AG08395 (cell line): Measurements from ENCODE around the gene XKR7.

Source experiments
- DNase-seq: peaks from one replicate; pipeline ENCODE4 v3.0.0; 2012; ENCODE audit warnings: mixed read lengths, low spot score

XKR7 gene

DNA sequence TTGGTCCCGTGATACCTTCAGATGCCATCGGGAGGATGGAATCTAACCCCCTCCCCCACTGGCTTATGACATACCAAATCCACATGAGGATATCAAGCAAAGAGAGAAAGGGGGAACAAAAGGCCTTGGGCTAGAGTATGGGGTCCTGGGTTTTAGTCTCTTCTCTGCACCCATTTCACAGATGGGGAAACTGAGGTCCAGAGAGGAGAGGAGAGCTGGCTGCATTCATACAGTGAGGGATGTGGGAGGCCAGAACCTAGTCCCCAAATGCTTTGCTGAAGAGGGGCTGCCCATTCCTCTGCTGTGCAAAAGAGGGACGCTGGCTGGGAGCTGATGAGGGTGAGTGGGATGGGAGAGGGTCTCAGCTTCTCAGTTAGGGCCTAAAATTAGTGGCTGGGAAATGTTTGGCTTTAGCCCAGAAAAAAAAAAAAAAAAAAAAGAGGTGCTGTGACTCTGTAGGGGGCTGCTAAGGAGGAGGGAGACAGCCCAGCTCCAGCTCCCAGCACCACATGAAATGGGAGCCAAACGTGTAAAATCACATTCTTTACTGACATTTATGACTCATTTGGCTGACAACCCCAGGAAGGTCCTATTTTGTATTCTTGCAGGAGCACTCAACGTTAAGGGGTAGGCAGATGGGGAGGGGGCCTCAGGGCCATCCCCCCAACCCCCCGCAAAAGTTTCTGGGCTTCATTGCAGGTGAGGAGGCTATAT, 11.9 kb downstream of the XKR7 start:
- DNase-seq: no peak

DNA sequence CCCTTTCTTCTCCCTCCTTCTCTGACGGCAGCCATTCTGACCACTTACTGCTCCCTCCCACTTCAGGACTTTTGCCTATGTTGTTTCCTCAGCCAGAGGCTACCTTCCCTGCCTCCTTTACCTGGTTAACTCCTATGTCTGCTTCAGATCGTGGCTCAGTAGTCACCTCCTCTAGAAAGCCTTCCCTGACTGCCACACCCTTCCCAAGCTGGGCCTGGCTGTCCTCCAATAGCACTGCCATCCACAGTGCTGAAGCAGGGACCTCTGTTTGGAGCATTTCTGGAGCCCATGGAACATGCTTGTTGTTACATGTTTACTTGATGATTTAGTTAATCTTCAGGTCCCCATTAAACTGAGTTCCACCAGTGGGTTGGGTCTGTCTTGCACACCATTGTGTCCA, 13.8 kb downstream of the XKR7 start:
- no peak for DNase-seq

DNA sequence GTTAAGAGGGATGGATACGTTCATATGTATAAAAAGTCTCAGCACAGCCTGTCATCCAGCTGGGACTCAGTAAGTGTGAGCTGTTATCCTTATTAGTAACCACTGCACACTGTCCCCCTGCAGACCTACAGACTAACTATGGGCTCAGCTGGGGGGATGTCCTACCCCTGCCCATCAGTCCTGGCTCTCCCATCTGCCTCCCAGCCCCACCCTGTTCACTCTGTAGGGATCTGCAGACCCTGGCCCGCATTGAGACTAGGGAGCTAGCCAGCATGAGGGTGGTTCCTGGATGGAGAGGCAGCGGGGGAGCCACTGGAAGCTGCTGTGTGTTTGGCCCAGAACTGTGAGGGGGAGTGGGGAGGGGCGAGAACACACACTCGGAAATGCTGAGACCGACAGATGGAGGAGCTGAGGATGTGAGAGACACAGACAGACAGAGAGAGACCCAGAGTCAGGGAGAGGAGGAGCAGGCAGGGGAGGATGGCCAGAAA, 17.1 kb downstream of the XKR7 start:
- no peak for DNase-seq

DNA sequence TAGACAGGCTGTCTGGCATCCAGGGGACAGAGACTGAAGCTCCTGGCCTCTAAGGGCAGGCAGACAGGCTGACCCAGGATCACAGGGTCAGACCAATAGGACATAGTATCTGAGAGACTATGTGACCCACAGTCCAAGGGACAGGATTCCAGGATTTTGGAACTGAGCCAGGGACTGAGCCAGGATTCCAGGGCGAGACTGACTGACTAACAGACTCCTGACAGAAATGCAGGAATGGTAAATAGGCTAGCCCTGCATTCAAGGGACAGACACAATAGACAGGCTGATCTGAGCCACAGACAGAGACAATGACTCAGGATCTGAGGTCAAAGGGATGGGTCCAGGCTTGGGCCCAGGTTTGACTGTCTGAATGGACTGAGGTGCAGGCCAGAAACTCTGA, 19.8 kb downstream of the XKR7 start:
- no peak for DNase-seq

DNA sequence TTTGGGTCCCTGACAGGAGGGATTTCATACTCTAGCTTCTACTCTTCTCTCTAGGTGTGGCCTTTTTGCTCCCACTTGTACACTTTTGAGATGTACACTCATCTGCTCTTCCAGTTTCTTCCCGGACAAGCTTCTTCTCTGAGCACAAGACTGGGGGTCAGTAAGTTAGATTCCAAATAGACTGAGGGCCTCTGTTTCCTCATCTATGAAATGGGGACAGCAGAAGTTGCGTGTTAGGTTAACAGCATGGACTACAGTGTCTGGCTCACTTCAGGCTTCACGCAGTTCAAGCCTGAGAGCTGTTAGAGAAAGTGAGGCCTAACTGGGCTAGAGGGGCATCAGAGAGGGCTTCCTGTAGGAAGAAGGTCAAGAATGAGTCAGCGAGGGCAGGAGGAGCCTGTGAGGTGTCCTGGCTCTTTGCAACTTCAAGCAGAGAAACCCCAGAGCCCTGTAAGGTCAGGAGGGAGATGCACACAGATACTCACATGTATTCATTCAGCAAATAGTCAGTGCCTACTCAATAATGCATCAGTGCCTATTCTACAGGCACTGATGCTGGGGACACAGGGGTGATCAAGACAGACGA, 20.6 kb downstream of the XKR7 start:
- no peak for DNase-seq

DNA sequence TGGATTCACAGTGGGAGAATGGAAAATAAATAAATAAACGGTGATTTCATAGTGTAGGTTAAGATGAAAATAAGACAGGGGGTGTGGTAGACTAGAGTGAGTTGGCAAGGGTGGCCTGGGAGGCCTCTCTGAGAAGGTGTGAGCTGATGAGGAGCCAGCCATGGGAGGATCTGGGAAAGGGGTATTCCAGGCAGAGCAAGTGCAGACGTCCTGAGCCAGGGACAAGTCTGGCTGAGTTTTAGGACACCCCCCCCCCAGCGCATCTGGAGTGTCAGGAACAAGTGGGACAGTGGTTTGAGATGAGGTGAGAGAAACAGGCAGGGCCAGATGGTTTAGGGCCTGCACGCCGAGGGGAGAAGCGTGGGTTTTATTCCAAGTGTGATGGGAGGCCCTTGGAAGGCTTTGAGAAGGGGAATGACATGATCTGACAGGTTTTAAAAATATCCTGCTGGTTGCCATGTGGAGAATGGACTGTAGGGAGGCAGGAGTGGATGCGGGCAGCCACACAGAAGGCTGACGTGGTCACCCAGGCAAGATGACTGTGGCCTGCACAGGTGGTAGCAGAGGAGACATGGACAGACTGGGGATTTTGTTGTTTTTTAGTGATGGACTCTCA, 21.2 kb downstream of the XKR7 start:
- no peak for DNase-seq

DNA sequence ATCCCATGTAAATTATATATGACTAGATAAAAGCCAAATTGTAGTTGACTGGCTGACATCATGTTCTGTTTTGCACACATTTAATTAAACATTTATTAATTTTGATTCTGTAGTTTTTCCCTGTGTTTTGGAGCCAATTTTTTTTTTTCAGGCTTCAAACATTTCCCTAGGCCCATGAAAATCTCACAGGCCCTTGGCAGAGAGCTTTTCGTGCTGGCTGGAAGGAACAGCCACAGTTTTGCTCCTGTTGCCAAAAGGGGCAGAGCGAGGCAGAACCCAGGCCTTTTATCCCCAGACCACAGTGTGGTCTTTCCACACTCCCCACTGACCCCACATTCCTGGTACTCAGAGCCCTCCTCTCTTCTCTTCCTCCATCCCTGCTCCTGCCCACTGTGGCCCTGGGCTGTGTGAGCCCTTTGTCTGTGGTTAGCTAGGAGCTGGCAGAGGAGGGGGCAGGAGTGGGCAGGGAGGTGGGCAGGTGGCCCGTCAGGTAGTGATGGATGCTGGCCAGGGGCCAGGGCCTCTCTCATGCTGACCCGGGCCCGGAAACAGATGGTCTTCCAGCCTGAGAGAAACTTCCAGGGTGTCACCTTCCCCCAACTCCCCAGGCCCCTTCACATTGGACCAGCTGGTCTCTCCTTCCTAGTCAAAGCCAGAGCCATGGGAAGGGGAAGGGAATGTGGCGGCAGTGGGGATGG, 22.8 kb downstream of the XKR7 start:
- no peak for DNase-seq

DNA sequence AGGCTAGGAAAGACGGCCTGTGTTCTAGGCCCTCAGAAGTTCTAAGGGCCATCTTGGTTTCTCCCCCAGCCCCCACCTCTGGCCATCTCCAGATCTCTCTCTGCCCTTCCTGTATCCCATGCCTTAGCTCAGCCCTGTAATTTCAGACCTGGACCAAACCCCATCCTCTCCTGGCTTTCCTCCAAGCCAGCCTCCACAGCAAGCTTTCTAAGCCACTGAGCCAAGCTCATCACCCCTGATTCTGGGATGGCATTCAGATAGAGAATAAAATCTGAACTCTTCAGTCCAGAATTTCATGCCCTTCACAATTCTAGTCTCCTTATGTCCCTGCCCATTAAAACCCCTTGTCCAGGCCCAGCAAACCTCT, 23.4 kb downstream of the XKR7 start:
- no peak for DNase-seq

DNA sequence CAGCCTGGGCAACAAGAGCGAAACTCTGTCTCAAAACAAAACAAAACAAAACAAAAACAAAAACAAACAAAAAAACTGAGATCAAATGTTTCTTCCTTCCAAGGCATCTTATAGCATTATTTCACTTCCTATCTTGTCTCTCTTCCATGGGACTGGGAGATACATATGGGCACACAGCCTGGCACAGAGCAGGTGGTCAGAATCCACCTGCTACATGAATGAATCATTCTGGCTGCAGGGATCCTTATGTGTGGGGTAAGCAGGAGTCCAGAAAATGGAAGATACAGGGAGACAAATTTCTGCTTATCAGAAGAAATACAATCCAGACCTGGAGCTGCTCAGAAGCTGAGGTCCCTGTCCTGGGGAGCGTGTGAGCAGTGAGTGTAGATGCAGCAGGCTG, 24.1 kb downstream of the XKR7 start:
- no peak for DNase-seq

DNA sequence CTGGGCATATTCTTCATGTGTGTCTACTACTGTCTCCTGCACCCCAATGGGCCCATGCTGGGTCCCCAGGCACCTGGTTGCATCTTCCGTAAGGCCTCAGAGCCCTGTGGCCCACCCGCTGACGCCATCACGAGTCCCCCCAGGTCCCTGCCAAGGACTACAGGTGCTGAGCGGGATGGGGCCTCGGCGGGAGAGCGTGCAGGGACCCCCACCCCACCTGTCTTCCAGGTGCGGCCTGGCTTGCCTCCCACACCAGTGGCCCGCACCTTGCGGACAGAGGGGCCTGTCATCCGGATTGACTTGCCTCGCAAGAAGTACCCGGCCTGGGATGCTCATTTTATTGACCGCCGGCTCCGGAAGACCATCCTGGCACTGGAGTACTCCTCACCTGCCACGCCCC, 29.0 kb downstream of the XKR7 start:
- no peak for DNase-seq

DNA sequence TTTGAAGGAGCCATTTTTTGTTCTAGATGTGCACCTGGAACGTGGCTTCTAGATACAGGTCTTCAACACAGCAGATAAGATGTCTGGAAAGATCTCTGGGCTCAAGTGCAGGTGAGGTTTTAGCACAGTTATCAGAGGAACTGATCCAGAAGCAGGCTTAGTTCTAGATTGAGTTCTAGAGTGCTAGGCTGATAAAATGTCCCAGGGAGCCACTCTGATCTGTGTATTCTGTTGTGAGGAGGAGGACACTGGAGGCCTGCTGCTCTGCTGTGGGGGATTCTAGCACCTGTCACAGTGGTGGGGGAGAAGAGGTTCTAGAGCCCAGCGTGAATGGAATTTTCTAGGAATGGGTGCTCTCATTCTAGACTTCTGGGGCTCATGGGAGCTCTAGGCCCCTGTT, 30.3 kb downstream of the XKR7 start:
- DNase-seq: no peak

DNA sequence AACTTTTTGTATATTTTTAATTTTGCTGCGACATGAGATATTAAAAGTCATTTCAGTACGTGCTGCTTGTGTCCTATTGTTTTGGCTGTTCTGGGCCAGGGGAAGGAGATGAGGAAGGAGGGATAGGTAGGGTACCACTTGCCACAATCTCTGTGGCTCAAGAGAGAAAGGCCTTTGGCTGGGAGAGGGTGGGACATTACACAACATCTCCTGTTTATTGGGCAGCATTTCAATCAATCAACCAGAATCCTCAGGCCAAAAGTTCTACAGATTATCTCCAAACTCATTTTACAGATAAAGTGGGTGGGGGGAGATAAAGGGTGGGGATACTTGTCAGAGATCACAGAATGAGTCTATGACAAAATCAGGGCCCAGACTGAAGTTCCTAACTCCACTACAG, 35.4 kb downstream of the XKR7 start:
- no peak for DNase-seq

DNA sequence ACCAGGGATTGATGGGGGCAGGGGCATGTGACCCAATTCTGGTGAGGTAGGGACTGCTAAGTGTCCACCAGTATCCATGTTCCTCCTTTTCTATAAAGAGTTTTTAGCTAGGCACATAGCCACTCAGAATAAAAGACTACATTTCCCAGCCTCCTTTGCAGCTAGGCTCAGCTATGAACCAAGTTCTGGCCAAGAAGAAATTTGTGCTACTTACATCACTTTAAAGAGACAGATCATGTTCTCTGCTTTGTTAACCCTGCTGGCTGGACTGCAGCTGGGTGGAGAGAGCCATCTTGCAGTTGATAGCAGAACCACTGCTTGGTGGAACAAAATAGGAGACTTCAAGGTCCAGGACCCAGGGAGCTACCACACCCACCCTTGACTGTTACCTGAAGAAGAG, 37.0 kb downstream of the XKR7 start:
- DNase-seq: peak; percentile 52

DNA sequence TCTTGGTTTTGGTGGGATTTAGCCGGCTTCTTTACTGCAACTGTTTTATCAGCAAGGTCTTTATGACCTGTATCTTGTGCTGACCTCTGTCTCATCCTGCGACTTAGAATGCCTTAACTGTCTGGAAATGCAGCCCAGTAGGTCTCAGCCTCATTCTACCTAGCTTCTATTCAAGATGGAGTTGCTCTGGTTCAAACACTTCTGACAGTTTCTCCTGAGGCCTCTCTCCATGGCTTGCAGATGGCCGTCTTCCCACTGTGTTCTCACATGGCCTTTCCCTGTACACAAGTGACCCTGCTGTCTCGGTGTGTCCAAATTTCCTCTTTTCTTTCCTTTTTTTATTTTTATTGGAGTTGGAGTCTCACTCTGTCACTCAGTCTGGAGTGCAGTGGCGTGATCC, 38.1 kb downstream of the XKR7 start:
- no peak for DNase-seq

DNA sequence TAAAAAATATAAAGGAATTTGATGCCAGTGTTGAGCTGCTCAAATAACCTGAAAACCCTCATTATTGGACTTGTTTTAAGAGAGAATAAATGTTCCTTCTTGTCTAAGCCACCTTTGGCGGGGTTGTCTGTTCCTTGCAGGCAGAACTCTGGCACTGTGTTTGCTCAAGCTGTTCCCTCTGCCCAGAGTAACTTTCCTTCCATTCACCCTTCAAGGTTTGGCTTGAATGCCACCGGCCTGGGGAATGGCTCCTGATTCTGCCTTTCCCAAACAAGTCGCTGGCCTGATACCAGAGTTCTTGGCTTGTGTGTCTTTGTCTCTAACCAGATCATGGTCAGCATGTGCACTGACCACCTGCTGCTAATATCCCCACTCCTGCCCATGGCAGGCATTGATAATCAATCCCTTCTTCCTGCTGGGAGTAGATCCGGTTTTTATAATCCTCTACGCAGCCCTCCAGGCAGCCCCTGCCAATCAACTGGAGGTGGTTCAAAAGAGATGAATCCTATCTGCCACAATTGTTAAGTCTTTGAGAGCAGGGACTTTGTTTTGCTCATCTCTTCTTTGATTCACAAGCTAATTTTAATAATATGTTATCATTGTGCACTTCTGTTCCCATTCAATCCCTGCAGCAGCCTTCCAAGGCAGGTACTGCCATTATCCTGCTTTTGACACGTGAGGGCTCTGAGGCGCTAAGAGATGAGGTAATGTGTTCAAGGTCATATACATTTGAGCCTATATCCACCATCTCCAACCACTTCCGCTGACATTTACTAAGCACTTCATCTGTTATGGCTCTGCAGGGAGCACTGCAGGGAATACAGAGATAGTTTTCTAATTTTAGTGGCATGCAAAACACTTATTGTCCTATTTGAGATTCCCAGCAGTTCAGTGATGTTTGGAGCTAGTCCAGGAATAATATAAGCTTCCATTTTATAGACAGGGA, 39.2 kb downstream of the XKR7 start:
- no peak for DNase-seq

DNA sequence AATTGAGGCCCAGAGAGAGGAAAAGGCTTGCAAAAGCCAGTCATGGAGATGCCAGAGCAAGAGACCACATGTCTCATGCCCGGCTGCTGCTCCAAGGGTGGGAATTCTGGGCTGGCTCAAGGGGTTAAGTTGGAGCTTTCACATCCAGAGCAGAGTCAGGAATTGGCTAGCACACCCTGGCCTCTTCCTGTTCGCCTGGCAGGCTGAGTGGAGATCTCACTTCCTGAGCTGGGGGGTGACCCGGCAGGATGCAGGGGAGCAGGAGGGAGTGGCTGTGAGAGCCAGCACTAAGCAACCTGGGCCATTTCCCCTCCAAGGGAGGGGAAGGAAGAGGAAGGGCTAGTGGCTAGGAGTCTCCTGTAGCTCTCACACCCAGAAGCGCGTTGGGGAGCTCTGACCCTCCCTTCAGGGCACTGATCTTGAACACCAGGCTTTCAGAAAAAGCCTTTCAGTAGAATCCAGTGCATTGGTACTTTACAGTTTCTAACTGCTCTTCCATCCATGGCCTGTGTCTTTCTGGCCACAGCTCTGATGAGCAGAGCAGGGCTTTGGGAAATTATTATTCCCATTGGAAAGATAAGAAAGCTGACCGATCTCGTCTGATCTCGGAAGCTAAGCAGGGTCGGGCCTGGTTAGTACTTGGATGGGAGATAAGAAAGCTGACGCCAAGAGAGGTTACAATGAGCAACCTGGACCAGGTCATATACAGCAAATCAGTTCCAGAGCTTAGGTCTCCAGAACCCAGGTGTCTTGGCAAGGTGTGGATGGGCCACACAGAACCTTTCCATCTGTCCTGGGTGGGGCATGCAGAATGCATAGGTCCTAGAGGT, 40.1 kb downstream of the XKR7 start:
- no peak for DNase-seq

DNA sequence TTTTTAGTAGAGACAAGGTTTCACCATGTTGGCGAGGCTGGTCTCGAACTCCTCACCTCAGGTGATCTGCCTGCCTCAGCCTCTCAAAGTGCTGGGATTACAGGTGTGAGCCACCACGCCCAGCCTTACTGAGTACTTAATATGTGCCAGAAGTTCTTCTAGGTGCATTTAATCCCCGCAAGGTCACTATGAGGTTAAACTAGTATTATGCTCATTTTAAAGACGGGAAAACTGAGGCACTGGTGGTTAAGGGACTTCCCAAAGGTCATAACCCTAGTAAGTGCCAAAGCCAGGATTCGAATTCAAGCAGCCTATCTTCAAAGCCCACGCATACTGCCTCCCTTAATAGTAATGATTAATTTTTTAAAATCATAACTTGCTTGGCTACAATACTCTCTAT, 41.6 kb downstream of the XKR7 start:
- no peak for DNase-seq

DNA sequence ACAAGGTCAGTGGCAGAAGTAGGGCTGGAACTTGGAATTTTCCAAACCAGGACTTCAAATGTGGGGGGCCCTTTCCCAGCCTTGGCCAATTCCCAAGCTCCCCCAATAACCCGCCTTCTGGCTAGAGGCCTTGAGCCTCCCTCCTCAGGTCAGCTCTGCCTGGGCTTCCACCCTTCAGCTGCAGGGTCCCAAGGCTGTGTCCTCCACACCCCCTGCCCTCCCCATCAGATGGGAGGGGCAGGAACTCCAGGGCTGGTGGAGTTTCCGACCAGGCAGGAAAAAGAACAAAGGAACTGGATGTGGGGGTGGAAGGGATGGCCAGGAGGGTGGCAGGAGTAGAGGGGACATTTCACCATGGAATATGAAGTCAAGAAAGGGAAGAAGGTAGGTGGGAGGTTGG, 42.1 kb downstream of the XKR7 start, which contains the start of gene CCM2L:
CCM2L (plus strand) TSS at position 338 of the 400 bp plus-strand sequence; CDS start at position 355, 17 bp downstream.
- DNase-seq: no peak

DNA sequence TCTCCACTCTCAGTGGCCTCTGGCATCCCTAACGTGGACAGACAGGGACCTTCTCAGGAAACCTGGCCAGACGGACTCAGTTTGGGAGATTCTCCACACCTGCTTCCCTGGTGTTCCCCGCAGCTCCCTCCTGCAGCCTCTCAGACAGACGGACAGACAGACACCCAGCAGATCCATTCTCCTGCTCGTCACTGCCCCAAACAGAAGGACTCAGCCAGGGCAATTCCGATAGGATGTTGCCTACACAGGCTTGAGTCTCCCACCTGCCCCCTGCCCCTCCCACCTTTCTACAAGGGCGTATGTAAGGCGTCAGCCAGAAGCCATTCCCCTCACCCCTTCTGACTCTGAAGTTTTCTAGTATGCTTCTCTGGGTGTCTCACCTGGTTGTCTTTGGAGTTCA, 42.7 kb downstream of the XKR7 start:
- DNase-seq: no peak

DNA sequence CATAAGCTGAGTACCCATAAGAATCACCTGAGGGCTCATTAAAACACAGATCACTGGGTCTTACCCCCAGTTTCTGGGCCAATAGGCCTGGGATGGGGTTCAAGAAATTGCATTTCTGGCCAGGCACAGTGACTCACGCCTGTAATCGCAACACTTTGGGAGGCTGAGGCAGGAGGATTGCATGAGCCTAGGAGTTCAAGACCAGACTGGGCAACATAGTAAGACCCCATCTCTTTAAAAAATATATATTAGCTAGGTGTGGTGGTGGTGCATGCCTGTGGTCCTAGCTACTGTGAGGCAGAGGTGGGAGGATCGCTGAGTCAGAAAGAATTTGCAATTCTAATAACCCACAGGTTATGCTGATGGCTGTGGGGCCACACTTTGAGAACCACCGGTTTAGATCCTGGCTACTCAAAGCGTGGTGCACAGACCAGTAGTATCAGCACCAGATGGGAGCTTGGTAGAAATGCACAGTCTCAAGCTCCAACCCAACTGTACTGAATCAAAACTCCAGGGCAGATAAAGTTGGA, 44.3 kb downstream of the XKR7 start:
- no peak for DNase-seq

DNA sequence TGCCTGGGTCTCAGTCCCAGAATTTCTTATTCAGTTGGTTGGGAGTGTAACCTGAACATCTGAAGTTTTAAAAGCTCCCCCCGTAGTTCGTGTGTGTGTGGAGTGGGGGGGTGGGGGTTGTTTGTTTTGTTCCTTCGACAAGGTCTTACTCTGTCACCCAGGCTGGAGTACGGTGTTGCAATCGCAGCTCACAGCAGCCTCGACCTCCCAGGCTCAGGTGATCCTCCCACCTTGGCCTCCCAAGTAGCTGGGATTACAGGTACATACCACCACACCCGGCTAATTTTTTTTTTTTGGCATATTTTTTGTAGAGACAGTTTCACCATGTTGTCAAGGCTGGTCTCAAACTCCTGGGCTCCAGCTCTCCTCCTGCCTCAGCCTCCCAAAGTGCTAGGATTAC, 45.4 kb downstream of the XKR7 start:
- DNase-seq: no peak
